GM18511 (cell line): ENCODE measurements around the gene XRCC3.
"Not testable (repeated sequence)": the region's sequence is repeated elsewhere in the genome, so short reads cannot be mapped to it uniquely, and the experiment has no call there.

ENCODE experiments used
- ATAC-seq: cut with Tn5 transposase; IDR thresholded peaks from one replicate; pipeline ENCODE4 v1.9.1; 2021; ENCODE audit warnings: mild to moderate bottlenecking, moderate library complexity; ENCODE audit not compliant: unreplicated experiment

Gene XRCC3

GRCh38 chr14:103676881-103677675 is 38.2 kb downstream of the XRCC3 start:
- no peak for ATAC-seq

GRCh38 chr14:103675957-103676356 is 39.3 kb downstream of the XRCC3 start:
- no peak for ATAC-seq

GRCh38 chr14:103671911-103672310 is 43.3 kb downstream of the XRCC3 start:
- ATAC-seq, result no peak

- ATAC-seq, result no peak
Measured at GRCh38 chr14:103669370-103669769, 45.9 kb downstream of the XRCC3 start.

- no peak for ATAC-seq
Measured at GRCh38 chr14:103668117-103668516, 47.1 kb downstream of the XRCC3 start.

- no peak for ATAC-seq
Measured at GRCh38 chr14:103667671-103668070, 47.6 kb downstream of the XRCC3 start.

GRCh38 chr14:103663506-103663905 is 51.7 kb downstream of the XRCC3 start:
- no peak for ATAC-seq

GRCh38 chr14:103662591-103662990 is 52.7 kb downstream of the XRCC3 start:
- ATAC-seq, result no peak

- no peak for ATAC-seq
Measured at GRCh38 chr14:103662029-103662428, 53.2 kb downstream of the XRCC3 start.

GRCh38 chr14:103659631-103660030 is 55.6 kb downstream of the XRCC3 start:
- no peak for ATAC-seq

- no peak for ATAC-seq
Measured at GRCh38 chr14:103657471-103657870, 57.8 kb downstream of the XRCC3 start.

- ATAC-seq, result no peak
Measured at GRCh38 chr14:103656756-103657133, 58.5 kb downstream of the XRCC3 start.

- no peak for ATAC-seq
Measured at GRCh38 chr14:103656031-103656755, 59.1 kb downstream of the XRCC3 start.

GRCh38 chr14:103654619-103655018 is 60.6 kb downstream of the XRCC3 start:
- ATAC-seq, result no peak

- ATAC-seq, result no peak
Measured at GRCh38 chr14:103653805-103654204, 61.4 kb downstream of the XRCC3 start.

- not testable (repeated sequence) for ATAC-seq
Measured at GRCh38 chr14:103653336-103653735, 61.9 kb downstream of the XRCC3 start.

GRCh38 chr14:103652806-103653205 is 62.4 kb downstream of the XRCC3 start:
- ATAC-seq, result no peak

- no peak for ATAC-seq
Measured at GRCh38 chr14:103651585-103651984, 63.7 kb downstream of the XRCC3 start.

- ATAC-seq, result no peak
Measured at GRCh38 chr14:103650213-103650612, 65.0 kb downstream of the XRCC3 start.

- ATAC-seq, result no peak
Measured at GRCh38 chr14:103649001-103649400, 66.2 kb downstream of the XRCC3 start.
